Measurements from ENCODE around the gene SOCS7.

DNA sequence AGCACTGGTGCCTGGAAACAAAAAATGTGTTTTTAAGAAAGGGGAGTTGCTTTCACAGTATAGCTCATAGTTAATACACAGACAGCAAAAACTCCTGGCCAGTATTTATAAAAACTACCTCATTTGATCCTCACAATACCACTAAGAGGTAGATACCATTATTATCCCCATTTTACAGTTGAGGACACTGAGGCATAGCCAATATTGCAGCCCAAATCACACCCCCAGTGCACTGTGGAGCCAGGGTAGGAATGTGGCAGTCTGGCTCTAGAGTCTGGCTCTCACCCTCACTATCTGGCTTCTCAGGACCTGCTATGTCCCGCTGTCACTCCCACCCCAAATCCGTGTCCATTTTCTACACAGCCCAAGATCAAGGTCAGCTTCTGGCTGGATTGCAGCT lies 79.2 kb downstream of the SOCS7 start:
- TF ChIP-seq EZH2 (IDR thresholded peaks at IDR 0.05; ENCODE audit: insufficient read depth, low read length) = no peak
- TF ChIP-seq, protein P1, sequence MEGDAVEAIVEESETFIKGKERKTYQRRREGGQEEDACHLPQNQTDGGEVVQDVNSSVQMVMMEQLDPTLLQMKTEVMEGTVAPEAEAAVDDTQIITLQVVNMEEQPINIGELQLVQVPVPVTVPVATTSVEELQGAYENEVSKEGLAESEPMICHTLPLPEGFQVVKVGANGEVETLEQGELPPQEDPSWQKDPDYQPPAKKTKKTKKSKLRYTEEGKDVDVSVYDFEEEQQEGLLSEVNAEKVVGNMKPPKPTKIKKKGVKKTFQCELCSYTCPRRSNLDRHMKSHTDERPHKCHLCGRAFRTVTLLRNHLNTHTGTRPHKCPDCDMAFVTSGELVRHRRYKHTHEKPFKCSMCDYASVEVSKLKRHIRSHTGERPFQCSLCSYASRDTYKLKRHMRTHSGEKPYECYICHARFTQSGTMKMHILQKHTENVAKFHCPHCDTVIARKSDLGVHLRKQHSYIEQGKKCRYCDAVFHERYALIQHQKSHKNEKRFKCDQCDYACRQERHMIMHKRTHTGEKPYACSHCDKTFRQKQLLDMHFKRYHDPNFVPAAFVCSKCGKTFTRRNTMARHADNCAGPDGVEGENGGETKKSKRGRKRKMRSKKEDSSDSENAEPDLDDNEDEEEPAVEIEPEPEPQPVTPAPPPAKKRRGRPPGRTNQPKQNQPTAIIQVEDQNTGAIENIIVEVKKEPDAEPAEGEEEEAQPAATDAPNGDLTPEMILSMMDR (IDR thresholded peaks at IDR 0.05; ENCODE audit: insufficient read depth, low read depth, low read length) = no peak
